ENCODE data around the gene RBFA.

RBFA gene

DNA sequence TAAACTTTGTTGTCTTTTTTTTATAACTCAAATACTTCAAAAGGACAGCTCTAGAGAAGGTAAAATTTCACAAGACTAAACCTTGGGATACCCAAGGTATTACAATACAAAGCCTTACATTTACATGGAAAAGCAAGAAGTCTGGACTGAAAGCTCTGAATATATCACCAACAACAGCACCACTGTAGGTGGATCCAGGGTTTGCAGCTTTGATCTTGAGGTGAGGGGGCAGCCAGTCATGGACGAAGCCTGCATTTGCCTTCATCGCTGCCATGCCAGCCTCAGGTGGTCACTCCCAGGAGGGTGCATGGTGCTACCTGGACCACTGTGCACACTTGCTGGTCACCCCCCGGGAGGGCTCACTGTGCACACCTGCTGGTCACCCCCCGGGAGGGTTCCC, 36.6 kb downstream of the RBFA start:
- H3K4me3 ChIP-seq (ENCODE audit: low read depth, low read length): no peak overlapping the region
- TF ChIP-seq, protein P1, sequence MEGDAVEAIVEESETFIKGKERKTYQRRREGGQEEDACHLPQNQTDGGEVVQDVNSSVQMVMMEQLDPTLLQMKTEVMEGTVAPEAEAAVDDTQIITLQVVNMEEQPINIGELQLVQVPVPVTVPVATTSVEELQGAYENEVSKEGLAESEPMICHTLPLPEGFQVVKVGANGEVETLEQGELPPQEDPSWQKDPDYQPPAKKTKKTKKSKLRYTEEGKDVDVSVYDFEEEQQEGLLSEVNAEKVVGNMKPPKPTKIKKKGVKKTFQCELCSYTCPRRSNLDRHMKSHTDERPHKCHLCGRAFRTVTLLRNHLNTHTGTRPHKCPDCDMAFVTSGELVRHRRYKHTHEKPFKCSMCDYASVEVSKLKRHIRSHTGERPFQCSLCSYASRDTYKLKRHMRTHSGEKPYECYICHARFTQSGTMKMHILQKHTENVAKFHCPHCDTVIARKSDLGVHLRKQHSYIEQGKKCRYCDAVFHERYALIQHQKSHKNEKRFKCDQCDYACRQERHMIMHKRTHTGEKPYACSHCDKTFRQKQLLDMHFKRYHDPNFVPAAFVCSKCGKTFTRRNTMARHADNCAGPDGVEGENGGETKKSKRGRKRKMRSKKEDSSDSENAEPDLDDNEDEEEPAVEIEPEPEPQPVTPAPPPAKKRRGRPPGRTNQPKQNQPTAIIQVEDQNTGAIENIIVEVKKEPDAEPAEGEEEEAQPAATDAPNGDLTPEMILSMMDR (IDR thresholded peaks at IDR 0.05; ENCODE audit: borderline replicate concordance, insufficient read depth, low read depth, low read length): no peak

DNA sequence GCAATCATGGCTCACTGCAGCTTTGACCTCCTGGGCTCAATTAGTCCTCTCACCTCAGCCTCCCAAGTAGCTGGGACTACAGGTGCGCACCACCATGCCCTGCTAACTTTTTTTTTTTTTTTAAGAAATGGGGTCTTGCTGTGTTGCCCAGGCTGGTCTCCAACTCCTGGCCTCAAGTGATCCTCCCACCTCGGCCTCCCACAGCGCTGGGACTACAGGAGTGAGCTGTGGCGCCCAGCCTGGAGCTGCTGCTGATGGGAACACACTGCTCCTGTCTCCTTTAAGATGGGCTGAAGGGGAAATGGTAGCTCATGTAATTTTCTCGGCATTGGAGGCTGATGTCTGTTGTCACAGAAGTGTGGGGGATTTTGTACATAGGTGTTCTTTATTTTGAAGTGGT, 39.9 kb downstream of the RBFA start:
- H3K4me3 ChIP-seq (ENCODE audit: low read depth, low read length): no peak overlapping the region
- TF ChIP-seq, protein P1 (IDR thresholded peaks at IDR 0.05; ENCODE audit: borderline replicate concordance, insufficient read depth, low read depth, low read length): no peak

DNA sequence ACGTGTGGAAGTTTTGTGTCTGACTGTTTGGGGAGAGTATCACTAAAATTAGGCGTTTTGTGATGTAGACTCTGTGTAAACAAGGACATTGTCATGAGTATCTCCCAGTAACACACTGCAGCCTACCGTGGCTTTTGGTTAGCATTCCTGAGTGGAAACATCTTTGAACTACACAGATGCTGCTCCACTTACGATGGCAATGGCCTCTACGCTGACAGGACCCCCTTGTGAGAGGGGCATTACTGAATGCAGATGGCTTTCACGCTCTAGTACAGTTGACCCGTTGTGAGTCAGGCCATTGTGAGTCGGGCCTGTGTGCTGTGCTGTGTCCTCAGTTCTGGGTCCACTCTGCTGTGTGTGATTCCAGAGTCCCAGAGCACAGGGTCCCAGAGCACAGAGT, 40.5 kb downstream of the RBFA start:
- TF ChIP-seq, protein P1 (IDR thresholded peaks at IDR 0.05; ENCODE audit: borderline replicate concordance, insufficient read depth, low read depth, low read length): no peak
- H3K4me3 ChIP-seq (ENCODE audit: low read depth, low read length): no peak overlapping the region

DNA sequence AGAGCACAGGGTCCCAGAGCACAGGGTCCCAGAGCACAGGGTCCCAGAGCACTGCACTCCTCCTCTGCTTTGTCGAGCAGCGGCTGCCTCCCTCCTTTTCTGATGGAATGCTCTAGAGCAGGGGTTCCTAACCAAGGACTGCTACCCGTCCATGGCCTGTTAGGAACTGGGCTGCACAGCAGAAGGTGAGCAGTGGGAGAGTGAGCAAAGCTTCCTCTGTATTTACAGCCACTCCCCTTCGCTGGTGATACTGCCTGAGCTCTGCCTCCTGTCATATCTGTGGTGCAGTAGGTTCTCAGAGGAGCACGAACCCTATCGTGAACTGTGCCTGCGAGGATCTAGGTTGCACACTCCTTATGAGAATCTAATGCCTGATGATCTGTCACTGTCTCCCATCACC, 41.7 kb downstream of the RBFA start:
- no peak overlapping the region for H3K4me3 ChIP-seq (ENCODE audit: low read depth, low read length)
- TF ChIP-seq, protein P1 (IDR thresholded peaks at IDR 0.05; ENCODE audit: borderline replicate concordance, insufficient read depth, low read depth, low read length): no peak

DNA sequence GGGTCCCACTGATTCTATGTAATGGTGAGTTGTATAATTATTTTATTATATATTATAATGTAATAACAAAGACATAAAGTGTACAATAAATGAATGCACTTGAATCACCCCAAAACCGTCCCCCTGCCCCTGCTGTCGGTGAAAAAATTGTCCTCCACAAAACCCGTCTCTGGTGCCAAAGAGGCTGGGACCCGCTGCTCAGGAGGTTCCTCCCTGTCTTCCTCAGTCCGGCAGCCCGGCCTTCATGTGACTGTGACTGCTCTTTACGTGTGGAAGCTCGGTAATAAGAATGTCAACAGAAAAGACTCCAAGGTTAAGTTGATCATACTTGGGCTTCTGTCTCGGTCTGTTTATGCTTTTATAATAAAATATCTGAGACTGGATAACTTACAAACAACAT, 42.1 kb downstream of the RBFA start:
- H3K4me3 ChIP-seq (ENCODE audit: low read depth, low read length): no peak overlapping the region
- TF ChIP-seq, protein P1 (IDR thresholded peaks at IDR 0.05; ENCODE audit: borderline replicate concordance, insufficient read depth, low read depth, low read length): no peak

DNA sequence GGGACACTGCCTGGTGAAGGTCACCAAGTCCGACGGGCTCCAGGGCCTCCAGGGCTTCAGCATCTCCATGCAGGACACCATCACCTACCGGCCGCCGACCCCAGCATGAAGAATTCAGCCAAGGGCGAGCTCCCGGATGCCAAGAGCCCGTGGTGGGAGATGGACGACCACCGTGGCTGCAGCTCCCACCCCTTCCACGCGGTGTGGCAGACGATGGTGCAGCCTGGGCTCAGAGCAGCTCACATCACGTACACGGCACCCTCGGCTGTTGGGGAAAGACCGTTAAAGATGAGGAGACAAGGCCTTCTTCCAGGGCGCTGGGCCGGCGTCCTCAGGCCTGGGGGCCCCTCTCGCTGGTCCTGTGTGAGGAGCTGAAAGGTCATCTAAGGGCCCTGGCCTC, 43.6 kb downstream of the RBFA start:
- TF ChIP-seq, protein P1 (IDR thresholded peaks at IDR 0.05; ENCODE audit: borderline replicate concordance, insufficient read depth, low read depth, low read length): no peak

More for the DNA sequence above, 43.6 kb downstream of the RBFA start:
- no peak overlapping the region for H3K4me3 ChIP-seq (ENCODE audit: low read depth, low read length)
